GM18505 (cell line): ENCODE data around the gene EBNA1BP2.
"Not testable (repeated sequence)": the region's sequence is repeated elsewhere in the genome, so short reads cannot be mapped to it uniquely, and the experiment has no call there.

Experiments used
- ATAC-seq: cut with Tn5 transposase; IDR thresholded peaks from one replicate; pipeline ENCODE4 v1.9.1; 2021; ENCODE audit not compliant: unreplicated experiment
- POLR2A ChIP-seq: IDR thresholded peaks from 4 replicates; pipeline ENCODE4 v1.6.1; 2011; ENCODE audit warnings: borderline replicate concordance; ENCODE audit not compliant: insufficient read depth, insufficient read length; ENCODE audit errors: extremely low read depth

Gene EBNA1BP2

GRCh38 chr1:43121256-43121900 lies 50.7 kb downstream of the EBNA1BP2 start:
- no peak for ATAC-seq
- no peak for TF ChIP-seq POLR2A

GRCh38 chr1:43119928-43120586 lies 52.0 kb downstream of the EBNA1BP2 start:
- ATAC-seq = not testable (repeated sequence)
